Measurements from ENCODE around the gene FBXW9.
"Not testable (repeated sequence)": the region's sequence is repeated elsewhere in the genome, so short reads cannot be mapped to it uniquely, and the experiment has no call there.

The FBXW9 gene

DNA sequence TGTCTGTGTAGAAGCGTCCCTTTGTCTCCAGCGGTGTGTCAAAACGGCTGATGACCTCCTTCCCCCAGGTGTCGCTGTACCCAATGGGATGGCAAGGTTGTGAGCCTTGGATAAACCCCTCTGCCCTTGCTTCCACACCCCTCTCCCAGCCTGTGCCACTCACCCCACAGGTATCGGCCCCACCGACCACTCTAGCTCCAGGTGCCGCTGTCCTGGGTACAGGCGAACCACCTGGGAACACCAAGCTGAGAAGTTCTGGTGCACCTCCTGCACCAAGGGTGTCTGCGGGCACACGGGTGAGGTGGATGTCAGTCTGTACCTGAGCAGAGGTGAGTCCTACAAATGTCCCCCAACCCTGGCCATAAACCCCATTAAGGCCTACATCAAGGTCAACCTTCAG lies 46.5 kb downstream of the FBXW9 start:
- no peak for DNase-seq

DNA sequence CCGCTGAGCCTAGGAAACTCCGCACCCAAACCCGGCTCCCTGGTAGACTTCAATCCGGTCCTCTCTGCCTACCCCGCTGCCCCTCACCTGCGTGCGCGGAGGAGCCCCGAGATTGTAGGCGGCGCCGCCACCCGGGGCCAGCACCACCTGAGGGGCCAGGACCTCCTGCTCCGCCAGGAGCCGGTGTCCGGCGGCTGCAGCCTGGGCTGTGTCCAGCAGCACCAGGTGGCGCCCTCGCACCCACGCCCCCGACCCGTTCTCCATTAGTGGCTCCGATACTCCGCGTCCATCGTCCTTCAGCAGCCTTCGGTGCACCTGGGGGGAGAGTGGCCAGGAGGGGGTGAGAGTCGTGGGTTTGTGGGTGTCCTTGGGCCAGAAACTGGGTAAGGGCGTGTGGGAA lies 48.3 kb downstream of the FBXW9 start:
- DNase-seq, result no peak

DNA sequence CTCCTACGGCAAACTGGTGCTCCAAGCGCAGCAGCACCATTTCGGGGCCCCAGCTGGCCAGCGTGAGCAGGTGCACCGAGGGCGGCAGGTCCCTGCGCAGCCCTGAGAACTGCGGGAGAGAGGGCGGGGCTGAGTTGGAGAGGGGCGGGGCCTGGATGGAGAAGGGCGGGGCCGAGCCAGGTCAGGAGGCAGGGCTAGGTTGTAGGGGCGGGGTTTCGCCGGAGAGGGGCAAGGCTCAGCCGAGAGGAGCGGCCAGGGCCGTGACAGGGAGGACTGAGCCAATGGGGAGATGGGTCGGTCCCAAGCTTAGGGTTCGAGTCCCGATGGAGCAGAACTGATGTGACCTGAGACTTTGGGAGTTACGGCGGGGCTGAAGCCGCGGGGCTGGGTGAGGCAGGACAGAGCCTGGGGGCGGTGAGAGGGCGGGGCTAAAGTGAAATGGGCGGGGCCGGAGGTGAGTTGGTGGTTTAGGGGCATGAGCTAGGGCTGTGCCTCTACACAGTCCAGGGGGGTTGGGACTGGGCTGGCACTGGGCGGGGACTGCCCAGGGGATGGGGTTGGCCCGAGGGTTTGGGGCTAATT lies 48.9 kb downstream of the FBXW9 start:
- no peak for DNase-seq

DNA sequence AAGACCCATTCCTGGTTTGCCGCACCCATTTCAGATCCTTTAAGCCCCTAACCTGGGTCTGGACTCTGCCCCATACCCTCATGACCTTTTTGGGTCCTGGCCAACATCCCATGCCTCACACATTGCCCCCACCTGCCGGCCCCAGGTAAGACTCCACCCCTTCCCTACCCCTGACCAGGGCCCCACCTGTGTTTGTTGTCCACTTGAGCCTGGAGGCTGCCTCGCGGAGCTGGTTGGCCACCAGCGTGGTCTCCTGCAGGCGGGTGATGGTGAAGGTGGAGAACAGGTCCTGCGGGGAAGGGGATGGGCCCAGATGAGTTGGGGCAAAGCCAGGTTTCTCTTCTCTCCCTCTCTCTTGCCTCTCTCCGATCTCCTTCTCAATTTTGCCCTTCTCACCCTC lies 49.4 kb downstream of the FBXW9 start:
- DNase-seq, result no peak

DNA sequence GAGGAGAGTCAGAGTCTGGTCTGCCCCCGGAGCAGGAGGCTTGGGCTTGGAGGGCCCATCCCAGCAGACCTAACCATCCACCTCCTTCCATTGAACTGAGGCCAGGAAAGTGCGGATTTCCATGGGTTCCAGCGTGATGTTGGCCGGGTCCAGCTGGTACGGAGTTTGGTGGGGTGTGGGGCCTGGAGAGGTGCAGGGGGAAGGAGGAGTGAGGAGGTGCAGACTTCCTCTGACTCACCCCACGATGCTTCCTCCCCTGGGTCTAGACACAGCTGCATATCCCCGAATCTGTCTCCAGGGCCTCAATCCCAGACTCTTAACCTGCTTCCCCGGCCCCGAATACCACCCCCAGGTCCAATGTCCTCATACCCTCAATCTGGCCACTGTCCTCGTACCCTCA lies 49.9 kb downstream of the FBXW9 start:
- no peak for DNase-seq

DNA sequence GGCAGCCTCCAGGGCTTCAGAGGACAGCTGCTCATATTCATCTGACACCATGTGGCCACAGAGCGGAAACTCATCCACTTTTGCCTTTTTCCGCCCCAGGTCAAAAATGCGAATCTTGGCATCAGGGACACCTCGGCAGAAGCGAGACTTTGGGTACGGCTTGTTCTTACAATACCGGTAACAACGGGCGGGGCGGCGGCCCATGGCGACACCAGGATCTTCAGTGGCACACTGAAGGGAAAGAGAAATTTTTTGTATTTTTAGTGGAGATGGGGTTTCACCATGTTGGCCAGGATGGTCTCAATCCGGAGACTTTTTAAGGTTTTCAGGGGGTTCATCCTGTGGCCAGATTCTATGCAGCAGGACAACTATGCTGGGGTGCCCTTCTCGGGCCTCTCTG lies 52.7 kb downstream of the FBXW9 start:
- DNase-seq, result not testable (repeated sequence)

DNA sequence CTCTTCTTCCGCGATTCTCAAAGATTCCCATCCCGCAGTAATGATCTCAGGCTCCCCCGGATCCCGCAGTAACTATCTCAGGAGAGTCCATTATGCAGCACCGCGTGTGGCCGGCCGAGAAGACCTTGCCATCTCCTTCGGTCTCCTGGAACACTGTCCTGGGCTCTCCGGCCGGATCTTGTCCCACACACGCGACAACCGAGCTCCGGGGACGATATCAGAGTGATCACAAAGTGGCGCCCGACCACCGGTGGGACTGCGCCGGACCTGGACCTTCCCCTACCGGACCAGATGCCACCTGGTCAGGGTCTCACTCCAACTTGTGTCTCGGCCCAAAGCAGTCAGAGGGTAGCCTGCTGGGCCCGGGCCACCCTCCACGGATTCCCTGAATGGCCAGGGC lies 53.9 kb downstream of the FBXW9 start:
- DNase-seq, result no peak

DNA sequence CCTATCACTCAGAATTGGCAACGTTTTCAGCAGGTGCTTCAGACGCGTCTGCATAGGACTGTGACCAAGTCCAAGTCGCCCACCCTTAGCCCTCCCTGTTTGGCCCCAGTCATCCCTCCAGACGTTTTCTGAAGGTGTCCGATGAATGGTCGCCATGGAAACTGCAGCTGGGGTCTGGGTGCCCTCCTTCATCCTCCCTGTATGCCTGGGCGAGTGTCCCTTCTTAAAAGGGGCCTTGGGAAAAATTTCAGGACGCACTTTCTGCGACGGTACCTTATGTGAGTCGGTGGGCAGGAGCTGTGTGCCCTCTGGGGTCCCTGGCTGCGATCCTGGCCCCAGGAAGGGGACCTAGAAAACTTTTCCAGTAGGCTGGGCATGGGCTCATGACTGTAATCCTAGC lies 55.0 kb downstream of the FBXW9 start:
- DNase-seq, result no peak

DNA sequence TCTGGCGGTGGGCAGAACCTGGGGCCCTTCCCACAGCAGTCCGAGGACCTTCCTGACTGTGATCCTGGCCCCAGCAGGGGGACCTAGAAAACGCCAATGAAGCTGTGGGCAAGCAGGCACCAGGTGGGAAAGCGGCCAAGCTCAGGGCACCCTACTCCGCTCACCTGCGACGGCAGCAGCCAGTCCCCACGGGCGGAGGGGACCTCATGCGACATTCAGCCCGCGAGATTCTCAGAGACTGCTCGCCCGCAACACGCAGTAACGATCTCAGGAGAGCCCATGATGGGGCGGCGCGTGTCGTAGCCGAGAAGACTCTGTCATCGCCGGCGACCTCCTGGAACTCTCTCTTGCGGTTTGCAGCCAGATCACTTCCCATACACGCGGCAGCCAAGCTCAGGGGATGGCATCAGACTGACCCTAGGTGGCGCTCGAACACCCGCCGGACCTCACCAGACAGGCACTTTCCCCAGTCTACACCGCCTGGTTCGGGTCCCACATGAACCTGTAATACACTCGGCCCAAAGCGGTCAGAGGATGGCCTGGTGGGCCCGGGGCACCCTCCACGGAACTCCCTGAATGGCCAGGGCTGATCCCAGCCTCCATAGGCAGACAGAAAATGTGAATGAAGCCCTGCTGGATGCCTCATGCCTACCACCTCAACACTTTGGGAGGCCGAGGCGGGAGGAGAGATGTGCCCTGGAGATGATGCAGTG lies 56.4 kb downstream of the FBXW9 start:
- DNase-seq, result peak; percentile 34
